HG03025 (cell line): ENCODE data around the gene R3HDM2.
"Not testable (repeated sequence)": the region's sequence is repeated elsewhere in the genome, so short reads cannot be mapped to it uniquely, and the experiment has no call there.

Experiments used
- ATAC-seq: cut with Tn5 transposase; IDR thresholded peaks from one replicate; pipeline ENCODE4 v1.9.1; 2021; ENCODE audit warnings: mild to moderate bottlenecking, moderate library complexity; ENCODE audit not compliant: unreplicated experiment, low FRiP score

Gene R3HDM2

DNA sequence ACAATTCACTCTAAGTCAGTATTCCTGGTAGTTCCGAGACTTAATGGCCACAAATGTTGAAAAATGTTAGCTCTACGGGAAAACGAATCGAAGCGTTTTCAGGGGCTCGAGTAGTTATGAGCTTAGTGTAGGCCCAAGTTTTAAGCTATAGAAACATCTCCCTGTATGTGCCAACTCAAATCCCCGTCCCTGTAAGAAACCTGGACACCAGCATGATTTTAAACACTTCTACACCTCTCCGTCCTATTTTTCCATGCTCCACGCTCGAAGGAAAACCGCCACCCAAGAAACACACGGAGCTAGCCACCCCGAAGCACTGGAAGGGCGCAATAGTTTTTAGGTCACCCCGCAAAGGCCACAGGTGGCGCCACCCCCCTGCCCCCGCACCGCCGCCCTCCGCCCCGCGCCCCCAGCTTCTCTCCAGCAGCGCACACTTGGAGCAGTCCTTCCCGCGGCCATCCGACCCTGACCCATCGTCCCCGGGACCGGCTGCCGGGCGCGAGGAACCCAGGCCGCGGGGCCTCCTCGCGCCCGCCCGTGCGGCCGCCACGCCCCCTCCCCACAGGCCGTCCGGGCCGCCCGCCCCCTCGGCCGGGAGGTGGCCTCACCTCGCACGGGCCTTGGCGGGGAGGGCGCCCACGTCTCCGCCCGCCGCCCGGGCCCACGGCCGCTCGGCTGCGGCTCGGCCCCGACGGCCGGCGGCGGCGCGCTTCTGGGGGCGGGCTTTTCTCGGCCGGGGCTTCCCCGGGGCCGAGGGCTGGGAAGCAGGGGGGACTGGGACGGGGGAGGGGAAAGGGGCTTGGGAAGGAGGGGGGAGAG is 522 bp downstream of the R3HDM2 start:
- ATAC-seq: peak; percentile 53

GRCh38 chr12:57429473-57430111 is 1.3 kb downstream of the R3HDM2 start:
- no peak for ATAC-seq

DNA sequence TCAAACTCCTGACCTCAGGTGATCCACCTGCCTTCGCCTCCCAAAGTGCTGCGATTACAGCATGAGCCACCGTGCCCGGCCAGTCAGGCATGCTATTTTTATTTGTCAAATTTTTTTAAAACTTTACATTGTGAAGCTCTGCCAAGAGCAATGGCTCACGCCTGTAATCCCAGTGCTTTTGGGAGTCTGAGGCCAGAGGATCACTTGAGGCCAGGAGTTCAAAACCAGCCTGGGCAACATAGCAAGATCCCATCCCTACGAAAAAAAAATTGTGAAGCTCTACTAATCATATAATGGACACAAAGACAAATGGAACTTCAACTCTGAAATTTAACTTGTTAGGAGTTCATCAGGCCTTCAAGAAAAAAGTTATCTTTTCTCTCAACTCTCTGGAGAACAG is 1.9 kb downstream of the R3HDM2 start:
- ATAC-seq: no peak

GRCh38 chr12:57426948-57427347 is 3.9 kb downstream of the R3HDM2 start:
- ATAC-seq: not testable (repeated sequence)

DNA sequence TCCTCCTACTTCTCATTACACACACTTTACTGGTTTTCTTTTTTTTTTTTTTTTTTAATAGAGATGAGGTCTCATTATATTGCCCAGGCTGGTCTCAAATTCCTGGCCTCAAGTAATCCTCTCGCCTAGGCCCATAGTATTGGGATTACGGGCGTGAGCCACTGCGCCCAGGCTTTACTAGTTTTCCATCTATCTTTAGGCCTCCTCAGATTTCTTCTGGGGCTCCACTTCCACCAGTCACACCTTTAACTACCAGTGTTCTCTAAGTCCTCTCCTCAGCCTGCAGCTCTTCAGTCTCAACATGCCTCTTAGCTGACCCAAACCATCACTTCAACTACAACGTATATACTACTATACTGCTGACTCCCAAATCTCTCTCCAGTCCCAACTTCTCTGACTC is 10.4 kb downstream of the R3HDM2 start:
- ATAC-seq: no peak

DNA sequence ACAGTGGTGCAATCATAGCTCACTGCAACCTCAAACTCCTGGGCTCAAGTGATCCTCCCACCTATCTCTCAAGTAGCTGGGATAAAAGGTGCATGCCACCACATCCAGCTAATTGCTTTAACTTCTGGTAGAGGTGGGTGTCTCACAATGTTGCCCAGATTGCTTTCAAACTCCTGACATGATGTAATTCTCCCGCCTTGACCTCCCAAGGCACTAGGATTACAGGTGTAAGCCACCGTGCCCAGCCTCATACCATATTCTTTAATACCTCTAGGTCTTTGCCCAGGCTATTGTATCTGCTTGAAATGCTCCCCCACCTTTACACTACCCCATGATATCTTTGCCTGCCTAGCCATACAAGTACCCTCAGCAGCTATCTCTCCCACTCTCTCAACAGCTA is 11.3 kb downstream of the R3HDM2 start:
- ATAC-seq: no peak

GRCh38 chr12:57418255-57418654 is 12.6 kb downstream of the R3HDM2 start:
- no peak for ATAC-seq

GRCh38 chr12:57416039-57416996 is 14.5 kb downstream of the R3HDM2 start:
- no peak for ATAC-seq

DNA sequence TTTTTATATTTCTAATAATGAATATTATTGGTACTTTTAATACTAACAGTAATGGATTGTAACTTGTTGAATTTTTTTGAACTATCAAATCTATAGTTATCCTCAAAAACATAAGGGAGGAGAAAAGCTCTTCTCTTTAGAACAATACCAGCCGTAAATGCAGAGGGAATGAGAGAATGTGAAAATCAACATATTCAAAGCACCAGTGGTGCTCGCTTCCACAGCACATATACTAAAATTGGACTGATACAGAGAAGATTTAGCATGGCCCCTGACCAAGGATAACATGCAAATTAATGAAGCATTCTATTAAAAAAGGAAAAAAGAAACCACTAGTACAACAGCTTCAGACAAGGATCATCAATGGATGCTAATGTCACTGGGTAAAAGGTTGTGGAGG is 15.8 kb downstream of the R3HDM2 start:
- no peak for ATAC-seq

- ATAC-seq: not testable (repeated sequence)
Observed at GRCh38 chr12:57414160-57414559, 16.7 kb downstream of the R3HDM2 start.

DNA sequence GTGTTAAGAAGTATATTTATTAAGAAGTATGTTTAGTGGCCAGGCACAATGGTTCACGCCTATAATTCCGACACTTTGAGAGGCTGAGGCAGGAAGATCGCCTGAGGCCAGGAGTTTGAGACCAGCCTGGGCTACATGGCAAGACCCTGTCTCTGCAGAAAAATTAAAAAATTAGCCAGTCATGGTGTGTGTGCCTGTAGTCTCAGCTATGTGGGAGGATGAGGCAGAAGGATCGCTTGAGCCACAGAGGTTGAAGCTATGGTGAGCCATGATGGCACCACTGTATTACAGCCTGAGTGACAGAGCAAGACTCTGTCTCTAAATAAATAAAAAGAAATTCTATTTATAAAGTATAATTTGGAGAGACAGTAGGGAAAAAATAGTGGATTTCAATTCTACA is 20.3 kb downstream of the R3HDM2 start:
- no peak for ATAC-seq

DNA sequence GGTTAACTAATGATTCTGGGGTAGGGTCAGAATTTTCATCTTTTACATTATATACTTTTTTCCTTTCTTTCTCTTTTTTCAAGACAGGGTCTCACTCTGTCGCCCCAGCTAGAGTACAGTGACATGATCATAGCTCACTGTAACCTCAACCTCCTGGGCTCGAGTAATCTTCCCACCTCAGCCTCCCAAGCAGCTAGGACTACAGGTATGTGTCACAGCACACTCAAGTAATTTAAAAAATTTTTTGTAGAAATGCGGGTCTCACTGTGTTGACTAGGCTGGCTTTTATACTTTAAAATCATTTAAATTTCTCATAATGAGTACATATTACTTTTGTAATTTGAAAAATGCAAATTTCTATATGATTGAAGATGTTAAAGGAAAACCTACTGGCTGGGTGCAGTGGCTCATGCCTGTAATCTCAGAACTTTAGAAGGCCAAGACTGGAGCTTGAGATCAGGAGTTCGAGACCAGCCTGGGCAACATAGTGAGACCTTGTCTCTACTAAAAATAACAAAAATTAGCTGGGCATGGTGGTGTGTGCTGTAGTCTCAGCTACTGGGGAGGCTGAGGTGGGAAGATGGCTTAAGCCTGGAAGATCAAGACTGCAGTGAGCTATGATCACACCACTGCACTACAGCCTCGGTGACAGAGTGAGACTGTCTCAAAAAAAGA is 25.7 kb downstream of the R3HDM2 start:
- no peak for ATAC-seq

DNA sequence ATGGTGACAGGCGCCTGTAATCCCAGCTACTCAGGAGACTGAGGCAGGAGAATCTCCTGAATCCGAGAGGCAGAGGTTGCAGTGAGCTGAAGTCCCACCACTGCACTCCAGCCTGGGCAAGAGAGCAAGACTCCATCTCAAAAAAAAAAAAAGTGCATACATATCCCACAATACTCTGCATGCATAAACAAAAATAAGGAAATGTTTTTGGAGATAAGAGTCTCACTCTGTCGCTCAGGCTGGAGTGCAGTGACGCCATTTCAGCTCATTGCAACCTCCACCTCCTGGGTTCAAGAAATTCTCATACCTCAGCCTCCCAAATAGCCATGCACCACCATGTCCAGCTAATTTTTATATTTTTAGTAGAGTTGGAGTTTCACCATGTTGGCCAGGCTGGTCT is 28.7 kb downstream of the R3HDM2 start:
- ATAC-seq: not testable (repeated sequence)

DNA sequence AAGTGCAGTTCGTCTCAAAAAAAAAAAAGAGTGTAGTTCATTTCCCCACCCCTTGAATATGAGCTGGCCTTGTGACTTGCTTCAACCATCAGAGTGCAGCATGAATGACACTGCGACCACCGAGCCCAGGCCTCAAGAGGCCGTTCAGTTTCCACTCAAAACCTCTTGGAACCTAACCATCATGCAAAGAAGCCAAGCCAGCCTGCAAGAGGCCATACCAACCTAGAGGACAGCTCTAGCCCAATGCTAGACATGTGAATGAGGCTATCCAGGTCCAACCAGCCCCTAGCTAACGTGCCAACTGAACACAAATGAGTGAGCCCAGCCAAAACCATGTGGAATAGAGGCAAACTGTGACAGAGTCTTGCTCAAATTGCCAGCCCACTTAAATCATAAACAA is 29.7 kb downstream of the R3HDM2 start:
- no peak for ATAC-seq

DNA sequence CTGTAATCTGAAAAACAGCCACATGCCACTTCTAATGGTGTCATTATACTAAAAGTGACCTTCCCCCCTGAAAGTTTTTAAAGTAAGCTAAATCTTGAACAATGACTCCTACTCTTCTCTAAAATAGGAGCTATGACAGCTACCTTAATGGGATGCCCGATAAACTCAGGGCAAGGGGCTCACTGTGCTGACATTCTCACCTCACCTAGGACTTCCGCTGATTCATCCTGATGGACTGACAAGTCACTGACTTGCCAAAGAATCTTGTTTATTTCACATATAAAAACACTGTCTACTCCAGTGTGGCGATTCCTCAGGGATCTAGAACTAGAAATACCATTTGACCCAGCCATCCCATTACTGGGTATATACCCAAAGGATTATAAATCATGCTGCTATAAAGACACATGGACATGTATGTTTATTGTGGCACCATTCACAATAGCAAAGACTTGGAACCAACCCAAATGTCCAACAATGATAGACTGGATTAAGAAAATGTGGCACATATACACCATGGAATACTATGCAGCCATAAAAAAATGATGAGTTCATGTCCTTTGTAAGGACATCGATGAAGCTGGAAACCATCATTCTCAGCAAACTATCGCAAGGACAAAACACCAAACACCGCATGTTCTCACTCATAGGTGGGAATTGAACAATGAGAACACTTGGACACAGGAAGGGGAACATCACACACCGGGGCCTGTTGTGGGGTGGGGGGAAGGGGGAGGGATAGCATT is 31.0 kb downstream of the R3HDM2 start:
- not testable (repeated sequence) for ATAC-seq

DNA sequence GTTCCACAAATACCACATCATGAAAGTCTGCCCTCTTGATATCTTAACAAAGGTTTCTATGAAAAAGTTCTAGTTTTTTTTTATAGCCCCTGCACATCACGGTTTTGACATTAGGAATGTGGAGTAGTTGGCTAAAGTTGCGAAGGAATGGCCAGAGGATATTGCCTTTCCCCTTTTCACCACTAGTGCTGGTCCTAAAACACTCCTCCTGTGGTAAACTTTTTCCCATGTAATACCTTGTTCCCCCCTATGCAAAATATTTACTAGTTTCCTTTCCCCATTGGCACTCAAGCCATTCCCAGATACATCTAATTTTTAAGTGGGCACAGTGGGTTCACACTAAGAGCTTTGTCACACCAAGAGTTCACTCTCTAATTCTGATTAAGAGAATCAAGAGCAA is 33.4 kb downstream of the R3HDM2 start:
- ATAC-seq: no peak

DNA sequence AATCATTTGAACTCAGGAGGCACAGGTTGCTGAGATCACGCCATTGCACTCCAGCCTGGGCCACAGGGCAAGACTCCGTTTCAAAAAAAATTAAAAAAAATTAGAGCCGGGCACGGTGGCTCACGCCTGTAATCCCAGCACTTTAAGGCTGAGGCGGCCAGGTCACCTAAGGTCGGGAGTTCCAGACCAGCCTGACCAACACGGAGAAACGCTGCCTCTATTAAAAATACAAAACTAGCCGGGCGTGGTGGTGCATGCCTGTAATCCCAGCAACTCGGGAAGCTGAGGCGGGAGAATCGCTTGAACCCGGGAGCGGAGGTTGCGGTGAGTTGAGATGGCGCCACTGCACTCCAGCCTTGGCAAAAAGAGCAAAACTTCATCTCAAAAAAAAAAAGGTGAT is 35.7 kb downstream of the R3HDM2 start:
- no peak for ATAC-seq

- no peak for ATAC-seq
Observed at GRCh38 chr12:57390174-57390573, 40.7 kb downstream of the R3HDM2 start.

- ATAC-seq: no peak
Observed at GRCh38 chr12:57389033-57389432, 41.8 kb downstream of the R3HDM2 start.

GRCh38 chr12:57388425-57388824 is 42.4 kb downstream of the R3HDM2 start:
- ATAC-seq: no peak
